GM23338 (cell line): ENCODE measurements around the gene TGFBRAP1. TPM values are rescaled to one million over a fixed set of nuclear protein-coding genes. Genes with fewer than 3 reads are reported as not detected.

Experiments used
- ATAC-seq: fragments of 200-7000 bp; cut with Tn5 transposase; 3 replicates; pipeline ENCODE4 v1.9.1; 2020
- DNase-seq: peaks from one replicate; pipeline ENCODE4 v3.0.0-alpha.2; 2015; ENCODE audit warnings: low spot score
- H2AFZ ChIP-seq: fragments of 200-600 bp; sonication (generic); 2 replicates; pipeline ENCODE4 v1.8.0; 2016; ENCODE audit warnings: antibody characterized with exemption, mild to moderate bottlenecking, moderate library complexity
- H3F3A ChIP-seq: fragments of 200-600 bp; sonication (generic); replicated peaks from 2 replicates; pipeline ENCODE4 v1.8.0; 2017; ENCODE audit warnings: antibody characterized with exemption, mixed run types, low read depth
- H3K27ac ChIP-seq: fragments of 200-600 bp; sonication (generic); 2 replicates; pipeline ENCODE4 v1.6.1; 2016; ENCODE audit warnings: low read depth
- H3K27me3 ChIP-seq: fragments of 200-600 bp; sonication (generic); 2 replicates; pipeline ENCODE4 v1.8.0; 2016; ENCODE audit warnings: mild to moderate bottlenecking, mixed run types, moderate library complexity; ENCODE audit not compliant: insufficient read depth
- H3K36me3 ChIP-seq: fragments of 200-600 bp; sonication (generic); 2 replicates; pipeline ENCODE4 v1.8.0; 2016; ENCODE audit warnings: mild to moderate bottlenecking; ENCODE audit not compliant: insufficient read depth
- H3K4me1 ChIP-seq: fragments of 200-600 bp; sonication (generic); 2 replicates; pipeline ENCODE4 v1.8.0; 2016; ENCODE audit warnings: mild to moderate bottlenecking, moderate library complexity; ENCODE audit not compliant: insufficient read depth
- H3K4me2 ChIP-seq: fragments of 200-600 bp; sonication (generic); 2 replicates; pipeline ENCODE4 v1.7.1; 2017; ENCODE audit warnings: mixed run types
- H3K4me3 ChIP-seq: fragments of 200-600 bp; sonication (generic); 2 replicates; pipeline ENCODE4 v1.6.1; 2016; ENCODE audit warnings: mixed run types
- H3K79me2 ChIP-seq: fragments of 200-600 bp; sonication (generic); replicated peaks from 2 replicates; pipeline ENCODE4 v1.8.0; 2017; ENCODE audit warnings: mild to moderate bottlenecking; ENCODE audit not compliant: insufficient read depth
- H3K9me2 ChIP-seq: fragments of 200-600 bp; sonication (generic); 2 replicates; pipeline ENCODE4 v1.8.0; 2017; ENCODE audit not compliant: insufficient read depth
- H4K20me1 ChIP-seq: fragments of 200-600 bp; sonication (generic); replicated peaks from 2 replicates; pipeline ENCODE4 v1.8.0; 2017; ENCODE audit warnings: mild to moderate bottlenecking; ENCODE audit not compliant: insufficient read depth
- H3K27ac Mint-ChIP-seq: 2 replicates; pipeline ENCODE4 v1.8.0; 2020; ENCODE audit warnings: inconsistent platforms, mild to moderate bottlenecking, moderate library complexity, mixed read lengths
- H3K27me3 Mint-ChIP-seq: 3 replicates; pipeline ENCODE4 v1.8.0; 2022; ENCODE audit warnings: low read depth, mild to moderate bottlenecking, moderate library complexity, mixed read lengths, inconsistent platforms; ENCODE audit not compliant: insufficient read depth, poor library complexity
- H3K36me3 Mint-ChIP-seq: 3 replicates; pipeline ENCODE4 v1.8.0; 2021; ENCODE audit warnings: low read depth, mild to moderate bottlenecking, inconsistent platforms, moderate library complexity, mixed read lengths
- H3K4me1 Mint-ChIP-seq: 3 replicates; pipeline ENCODE4 v1.8.0; 2020; ENCODE audit warnings: mild to moderate bottlenecking, inconsistent platforms, mixed read lengths
- H3K4me3 Mint-ChIP-seq: 3 replicates; pipeline ENCODE4 v1.8.0; 2021; ENCODE audit warnings: moderate library complexity, mild to moderate bottlenecking, inconsistent platforms, mixed read lengths
- H3K9me3 Mint-ChIP-seq: 3 replicates; pipeline ENCODE4 v1.8.0; 2020; ENCODE audit warnings: moderate library complexity, mild to moderate bottlenecking, inconsistent platforms, mixed read lengths
- CREB1 ChIP-seq: fragments of 250-450 bp; sonication (Bioruptor Pico); IDR thresholded peaks from 2 replicates; pipeline ENCODE4 v1.5.0; 2020; ENCODE audit warnings: low read depth, mild to moderate bottlenecking, moderate library complexity
- EZH2 ChIP-seq: fragments of 200-600 bp; sonication (generic); IDR thresholded peaks from one replicate; pipeline ENCODE4 v1.8.0; 2017; ENCODE audit warnings: antibody characterized with exemption, mild to moderate bottlenecking, low read depth; ENCODE audit not compliant: unreplicated experiment
- EZH2phosphoT487 ChIP-seq: fragments of 200-600 bp; sonication (generic); IDR thresholded peaks from one replicate; pipeline ENCODE4 v1.8.1; 2018; ENCODE audit warnings: antibody characterized with exemption; ENCODE audit not compliant: unreplicated experiment
- JUNB ChIP-seq: IDR thresholded peaks from one replicate; pipeline ENCODE4 v1.6.1; 2016; ENCODE audit warnings: antibody characterized with exemption; ENCODE audit not compliant: unreplicated experiment
- NANOG ChIP-seq: IDR thresholded peaks from 2 replicates; pipeline ENCODE4 v1.6.1; 2016; ENCODE audit warnings: antibody characterized with exemption, borderline replicate concordance
- POLR2AphosphoS5 ChIP-seq: IDR thresholded peaks from 2 replicates; pipeline ENCODE4 v1.6.1; 2016; ENCODE audit warnings: antibody characterized with exemption, low read depth
- STAT1 ChIP-seq: IDR thresholded peaks from one replicate; pipeline ENCODE4 v1.6.1; 2016; ENCODE audit warnings: antibody characterized with exemption; ENCODE audit not compliant: unreplicated experiment
- ZNF114 ChIP-seq: fragments of 250-450 bp; sonication (Bioruptor Pico); IDR thresholded peaks from 2 replicates; pipeline ENCODE4 v1.5.0; 2020; ENCODE audit warnings: mild to moderate bottlenecking, moderate library complexity
- ZNF331 ChIP-seq: fragments of 250-450 bp; sonication (Bioruptor Pico); IDR thresholded peaks from 2 replicates; pipeline ENCODE4 v1.5.0; 2020; ENCODE audit warnings: low read depth, mild to moderate bottlenecking, moderate library complexity
- polyA plus RNA-seq: library from polyadenylated mRNA; unstranded; fragments of >200 nt; fragmentation: Nextera tagmentation; extraction: Ambion mirVana; gene quantifications from 2 replicates; pipeline ENCODE4 v1.2.1, GENCODE V29; 2016
- total RNA-seq: library from RNA; depleted of rRNA; stranded (reverse); fragments of >200 nt; shearing (Covaris generic); gene quantifications from 2 replicates; pipeline ENCODE4 v1.2.3, GENCODE V29; 2014
- TF ChIP-seq, protein P1 (sequence below): IDR thresholded peaks from 2 replicates; pipeline ENCODE4 v1.6.1; 2016; ENCODE audit warnings: antibody characterized with exemption
- TF ChIP-seq, protein P2 (sequence below), 2 experiments: fragments of 200-600 bp in 1 of 2; sonication (generic) in 1 of 2; conservative IDR thresholded peaks; 2 replicates each; pipeline versions ENCODE4 v1.5.1 to v1.6.1; 2016 to 2017; ENCODE audit warnings: antibody characterized with exemption in 2 of 2, low read depth in 2 of 2, mild to moderate bottlenecking in 2 of 2, moderate library complexity in 1 of 2
- TF ChIP-seq, protein P3 (sequence below): IDR thresholded peaks from one replicate; pipeline ENCODE4 v1.6.1; 2018; ENCODE audit warnings: antibody characterized with exemption; ENCODE audit not compliant: unreplicated experiment

Gene TGFBRAP1
- total and polyA plus RNA-seq, 2 experiments from 2014 or later: 6.3 to 23.5 TPM

DNA sequence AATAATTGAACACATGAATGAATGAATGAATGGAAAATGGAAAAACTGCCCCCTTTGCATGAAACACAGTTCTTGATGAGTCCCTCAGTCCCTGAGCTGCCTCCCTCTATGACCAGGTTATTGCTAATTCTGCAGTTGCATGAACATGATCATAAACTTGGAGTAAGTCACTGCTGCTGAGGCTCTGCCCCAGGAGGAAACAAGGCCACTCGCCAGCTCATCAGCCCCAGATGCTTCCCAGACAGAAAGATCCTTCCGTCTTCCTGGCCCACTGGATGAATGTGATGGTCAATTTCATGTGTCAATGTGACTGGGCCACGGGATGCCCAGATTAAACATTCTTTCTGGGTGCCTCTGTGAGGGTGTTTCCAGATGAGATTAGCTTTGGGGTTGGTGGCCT is 71.6 kb downstream of the TGFBRAP1 start:
- Histone ChIP-seq H4K20me1 (no peaks in the 10 kb centered on the region), H3K36me3 (no peaks in the 10 kb centered on the region), H3K9me2 (no peaks in the 10 kb centered on the region; the same call in none of the 2 replicates), H2AFZ (no peak overlapping the region), H3K79me2 (no peaks in the 10 kb centered on the region), H3K4me2 (no peak overlapping the region), H3F3A (no peaks in the 10 kb centered on the region), H3K4me1 (peaks cover 4% of the 10 kb centered on the region; the same call in 1 of the 2 replicates), H3K27me3 (no peaks in the 10 kb centered on the region), H3K27ac (no peak overlapping the region), H3K4me3 (no peak overlapping the region)
- Mint-ChIP-seq H3K4me3 (no peak overlapping the region), H3K36me3 (no peaks in the 10 kb centered on the region), H3K9me3 (no peaks in the 10 kb centered on the region; the same call in 2 of the 3 replicates), H3K27me3 (peaks cover 5% of the 10 kb centered on the region), H3K27ac (no peak overlapping the region), H3K4me1 (peaks cover 11% of the 10 kb centered on the region)
- DNase-seq: no peak
- ATAC-seq: no peak
- TF ChIP-seq, protein P1, sequence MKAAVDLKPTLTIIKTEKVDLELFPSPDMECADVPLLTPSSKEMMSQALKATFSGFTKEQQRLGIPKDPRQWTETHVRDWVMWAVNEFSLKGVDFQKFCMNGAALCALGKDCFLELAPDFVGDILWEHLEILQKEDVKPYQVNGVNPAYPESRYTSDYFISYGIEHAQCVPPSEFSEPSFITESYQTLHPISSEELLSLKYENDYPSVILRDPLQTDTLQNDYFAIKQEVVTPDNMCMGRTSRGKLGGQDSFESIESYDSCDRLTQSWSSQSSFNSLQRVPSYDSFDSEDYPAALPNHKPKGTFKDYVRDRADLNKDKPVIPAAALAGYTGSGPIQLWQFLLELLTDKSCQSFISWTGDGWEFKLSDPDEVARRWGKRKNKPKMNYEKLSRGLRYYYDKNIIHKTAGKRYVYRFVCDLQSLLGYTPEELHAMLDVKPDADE: no peak
- TF ChIP-seq JUNB (no peak), STAT1 (no peak), CREB1 (CRISPR knock-in tag) (no peak), NANOG (no peak), ZNF114 (no peak), EZH2phosphoT487 (no peak)
- TF ChIP-seq, protein P2, sequence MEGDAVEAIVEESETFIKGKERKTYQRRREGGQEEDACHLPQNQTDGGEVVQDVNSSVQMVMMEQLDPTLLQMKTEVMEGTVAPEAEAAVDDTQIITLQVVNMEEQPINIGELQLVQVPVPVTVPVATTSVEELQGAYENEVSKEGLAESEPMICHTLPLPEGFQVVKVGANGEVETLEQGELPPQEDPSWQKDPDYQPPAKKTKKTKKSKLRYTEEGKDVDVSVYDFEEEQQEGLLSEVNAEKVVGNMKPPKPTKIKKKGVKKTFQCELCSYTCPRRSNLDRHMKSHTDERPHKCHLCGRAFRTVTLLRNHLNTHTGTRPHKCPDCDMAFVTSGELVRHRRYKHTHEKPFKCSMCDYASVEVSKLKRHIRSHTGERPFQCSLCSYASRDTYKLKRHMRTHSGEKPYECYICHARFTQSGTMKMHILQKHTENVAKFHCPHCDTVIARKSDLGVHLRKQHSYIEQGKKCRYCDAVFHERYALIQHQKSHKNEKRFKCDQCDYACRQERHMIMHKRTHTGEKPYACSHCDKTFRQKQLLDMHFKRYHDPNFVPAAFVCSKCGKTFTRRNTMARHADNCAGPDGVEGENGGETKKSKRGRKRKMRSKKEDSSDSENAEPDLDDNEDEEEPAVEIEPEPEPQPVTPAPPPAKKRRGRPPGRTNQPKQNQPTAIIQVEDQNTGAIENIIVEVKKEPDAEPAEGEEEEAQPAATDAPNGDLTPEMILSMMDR (conservative IDR thresholded peaks at IDR 0.05; ENCODE audit: low read depth in 2 of 2): no peak

DNA sequence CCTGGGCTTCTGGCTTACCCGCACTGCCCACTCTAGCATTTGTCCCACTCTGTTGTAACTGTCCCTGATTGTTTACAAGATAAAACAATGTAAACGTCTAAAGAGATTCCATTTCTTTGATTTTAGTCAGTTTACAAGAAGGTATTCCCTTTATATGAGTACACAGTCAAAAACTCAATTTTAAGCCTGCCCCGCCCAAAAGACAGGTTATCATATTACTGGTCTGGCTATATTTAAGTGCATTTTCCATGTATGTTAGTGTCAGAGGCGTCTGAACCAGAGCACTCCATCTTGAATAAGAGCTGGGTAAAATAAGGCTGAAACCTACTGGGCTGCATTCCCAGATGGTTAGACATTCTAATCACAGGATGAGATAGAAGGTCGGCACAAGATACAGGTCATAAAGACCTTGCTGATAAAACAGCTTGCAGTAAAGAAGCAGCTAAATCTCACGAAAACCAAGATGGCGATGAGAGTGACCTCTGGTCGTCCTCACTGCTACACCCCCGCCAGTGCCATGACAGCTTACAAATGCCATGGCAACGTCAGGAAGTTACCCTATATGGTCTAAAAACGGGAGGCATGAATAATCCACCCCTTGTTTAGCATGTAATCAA is 73.0 kb downstream of the TGFBRAP1 start:
- 0 out of 3 replicates have a peak, but pooled peaks cover 2% of the 10 kb centered on the region for H3K36me3 Mint-ChIP-seq
- no peak overlapping the region for H2AFZ ChIP-seq
- H3K9me3 Mint-ChIP-seq: peaks cover 6% of the 10 kb centered on the region; the same call in 2 of the 3 replicates
- H3F3A ChIP-seq: no peaks in the 10 kb centered on the region
- ATAC-seq (no peak), DNase-seq (no peak)
- H3K79me2 ChIP-seq: no peaks in the 10 kb centered on the region
- H3K27me3 Mint-ChIP-seq: peaks cover 4% of the 10 kb centered on the region
- H3K4me2 ChIP-seq: no peak overlapping the region
- no peak overlapping the region for H3K27ac ChIP-seq
- peaks cover 8% of the 10 kb centered on the region for H3K4me1 Mint-ChIP-seq
- H3K9me2 ChIP-seq: no peaks in the 10 kb centered on the region; the same call in none of the 2 replicates
- H3K36me3 ChIP-seq: no peaks in the 10 kb centered on the region
- H3K27ac Mint-ChIP-seq: peak overlapping the region; percentile 58
- no peak overlapping the region for H3K4me3 ChIP-seq
- H4K20me1 ChIP-seq: no peaks in the 10 kb centered on the region
- no peak overlapping the region for H3K4me3 Mint-ChIP-seq
- no peaks in the 10 kb centered on the region for H3K27me3 ChIP-seq
- peaks cover 4% of the 10 kb centered on the region; the same call in 1 of the 2 replicates for H3K4me1 ChIP-seq
- TF ChIP-seq, protein P2 (conservative IDR thresholded peaks at IDR 0.05; ENCODE audit: low read depth in 2 of 2): no peak
- no peak for TF ChIP-seq NANOG
- TF ChIP-seq CREB1 (CRISPR knock-in tag): no peak
- TF ChIP-seq EZH2phosphoT487: no peak
- TF ChIP-seq POLR2AphosphoS5: no peak
- TF ChIP-seq, protein P1: no peak
- TF ChIP-seq STAT1: no peak
- no peak for TF ChIP-seq JUNB
- no peak for TF ChIP-seq EZH2
- TF ChIP-seq ZNF114: no peak
- TF ChIP-seq, protein P3, sequence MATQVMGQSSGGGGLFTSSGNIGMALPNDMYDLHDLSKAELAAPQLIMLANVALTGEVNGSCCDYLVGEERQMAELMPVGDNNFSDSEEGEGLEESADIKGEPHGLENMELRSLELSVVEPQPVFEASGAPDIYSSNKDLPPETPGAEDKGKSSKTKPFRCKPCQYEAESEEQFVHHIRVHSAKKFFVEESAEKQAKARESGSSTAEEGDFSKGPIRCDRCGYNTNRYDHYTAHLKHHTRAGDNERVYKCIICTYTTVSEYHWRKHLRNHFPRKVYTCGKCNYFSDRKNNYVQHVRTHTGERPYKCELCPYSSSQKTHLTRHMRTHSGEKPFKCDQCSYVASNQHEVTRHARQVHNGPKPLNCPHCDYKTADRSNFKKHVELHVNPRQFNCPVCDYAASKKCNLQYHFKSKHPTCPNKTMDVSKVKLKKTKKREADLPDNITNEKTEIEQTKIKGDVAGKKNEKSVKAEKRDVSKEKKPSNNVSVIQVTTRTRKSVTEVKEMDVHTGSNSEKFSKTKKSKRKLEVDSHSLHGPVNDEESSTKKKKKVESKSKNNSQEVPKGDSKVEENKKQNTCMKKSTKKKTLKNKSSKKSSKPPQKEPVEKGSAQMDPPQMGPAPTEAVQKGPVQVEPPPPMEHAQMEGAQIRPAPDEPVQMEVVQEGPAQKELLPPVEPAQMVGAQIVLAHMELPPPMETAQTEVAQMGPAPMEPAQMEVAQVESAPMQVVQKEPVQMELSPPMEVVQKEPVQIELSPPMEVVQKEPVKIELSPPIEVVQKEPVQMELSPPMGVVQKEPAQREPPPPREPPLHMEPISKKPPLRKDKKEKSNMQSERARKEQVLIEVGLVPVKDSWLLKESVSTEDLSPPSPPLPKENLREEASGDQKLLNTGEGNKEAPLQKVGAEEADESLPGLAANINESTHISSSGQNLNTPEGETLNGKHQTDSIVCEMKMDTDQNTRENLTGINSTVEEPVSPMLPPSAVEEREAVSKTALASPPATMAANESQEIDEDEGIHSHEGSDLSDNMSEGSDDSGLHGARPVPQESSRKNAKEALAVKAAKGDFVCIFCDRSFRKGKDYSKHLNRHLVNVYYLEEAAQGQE: no peak
- no peak for TF ChIP-seq ZNF331 (CRISPR knock-in tag)
